IMR-90 (cell line): Measurements from ENCODE around the gene UBQLN1. TPM values are rescaled to one million over a fixed set of nuclear protein-coding genes. Genes with fewer than 3 reads are reported as not detected.

Experiments used
- ATAC-seq: fragments of 200-7000 bp; cut with Tn5 transposase; 2 replicates; pipeline ENCODE4 v1.9.1; 2020; ENCODE audit warnings: low read depth, mild to moderate bottlenecking, moderate library complexity
- BruUV-seq: library from RNA; stranded (reverse); fragments of 400-500 nt; replicated peaks from 2 replicates; lab custom pipeline; 2021; lab: Mats Ljungman, UMichigan
- CTCF ChIA-PET: fragments of 300-600 bp; formaldehyde crosslinking; extraction: SDS; loops from one replicate; lab custom pipeline; 2021; ENCODE audit warnings: antibody characterized with exemption; lab: Yijun Ruan, JAX
- POLR2A ChIA-PET: fragments of 300-600 bp; sonication (Branson Sonifier 250); formaldehyde crosslinking; loops from one replicate; lab custom pipeline; 2022; ENCODE audit warnings: antibody characterized with exemption; ENCODE audit not compliant: unreplicated experiment; lab: Charles Lee
- DNase-seq: peaks from one replicate; pipeline ENCODE4 v3.0.0; 2013
- H2AFZ ChIP-seq: replicated peaks from 2 replicates; pipeline ENCODE3; 2013; ENCODE audit warnings: low read length, mild to moderate bottlenecking; ENCODE audit not compliant: poor library complexity
- H2AK5ac ChIP-seq: 2 replicates; pipeline ENCODE4 v1.6.1; 2013; ENCODE audit warnings: low read depth, low read length, inconsistent platforms
- H2AK9ac ChIP-seq: replicated peaks from 2 replicates; pipeline ENCODE3; 2013; ENCODE audit warnings: mild to moderate bottlenecking, low read depth, low read length, moderate library complexity; ENCODE audit not compliant: poor library complexity
- H2BK120ac ChIP-seq: 2 replicates; pipeline ENCODE4 v1.6.1; 2013; ENCODE audit warnings: low read depth, low read length, inconsistent platforms
- H2BK15ac ChIP-seq: 3 replicates; pipeline ENCODE4 v1.6.1; 2013; ENCODE audit warnings: low read depth, low read length, inconsistent platforms
- H2BK20ac ChIP-seq: 2 replicates; pipeline ENCODE4 v1.6.1; 2013; ENCODE audit warnings: low read depth, mild to moderate bottlenecking, inconsistent platforms, low read length, moderate library complexity
- H2BK5ac ChIP-seq: 2 replicates; pipeline ENCODE4 v1.6.1; 2013; ENCODE audit warnings: mild to moderate bottlenecking, low read depth, low read length, inconsistent platforms; ENCODE audit not compliant: poor library complexity, severe bottlenecking
- H3K14ac ChIP-seq: replicated peaks from 2 replicates; pipeline ENCODE4 v1.6.1; 2013; ENCODE audit warnings: low read depth, low read length, inconsistent platforms
- H3K18ac ChIP-seq: 2 replicates; pipeline ENCODE4 v1.6.1; 2013; ENCODE audit warnings: low read depth, low read length, control low read depth
- H3K23ac ChIP-seq: 2 replicates; pipeline ENCODE4 v1.6.1; 2013; ENCODE audit warnings: low read depth, low read length, inconsistent platforms
- H3K27ac ChIP-seq: 2 replicates; pipeline ENCODE4 v1.5.1; 2013; ENCODE audit warnings: mild to moderate bottlenecking, control low read depth, low read length; ENCODE audit not compliant: insufficient read depth
- H3K27me3 ChIP-seq: 2 replicates; pipeline ENCODE4 v1.6.1; 2013; ENCODE audit warnings: low read length; ENCODE audit not compliant: control insufficient read depth, insufficient read depth
- H3K36me3 ChIP-seq: 2 replicates; pipeline ENCODE4 v1.6.1; 2013; ENCODE audit warnings: low read length, mixed read lengths; ENCODE audit not compliant: control insufficient read depth, insufficient read depth
- H3K4ac ChIP-seq: 2 replicates; pipeline ENCODE4 v1.6.1; 2013; ENCODE audit warnings: low read depth, low read length, inconsistent platforms
- H3K4me1 ChIP-seq: 2 replicates; pipeline ENCODE4 v1.6.1; 2013; ENCODE audit warnings: low read length, mixed read lengths; ENCODE audit not compliant: control insufficient read depth, insufficient read depth
- H3K4me2 ChIP-seq: 2 replicates; pipeline ENCODE4 v1.6.1; 2013; ENCODE audit warnings: low read depth, mild to moderate bottlenecking, control low read depth, low read length, moderate library complexity
- H3K4me3 ChIP-seq: 2 replicates; pipeline ENCODE4 v1.5.1; 2013; ENCODE audit warnings: low read depth, mild to moderate bottlenecking, control low read depth, low read length, moderate library complexity; ENCODE audit not compliant: insufficient read depth
- H3K56ac ChIP-seq: 2 replicates; pipeline ENCODE4 v1.6.1; 2013; ENCODE audit warnings: low read length, inconsistent platforms; ENCODE audit not compliant: insufficient read depth; ENCODE audit errors: extremely low read depth
- H3K79me1 ChIP-seq, 2 experiments: 2 replicates each; pipeline ENCODE4 v1.6.1; 2013; ENCODE audit warnings: low read length in 2 of 2, inconsistent platforms in 1 of 2, low read depth in 1 of 2
- H3K9ac ChIP-seq: 2 replicates; pipeline ENCODE4 v1.6.1; 2013; ENCODE audit warnings: low read depth, low read length, control low read depth
- H3K9me1 ChIP-seq: 2 replicates; pipeline ENCODE4 v1.6.1; 2013; ENCODE audit warnings: low read length, inconsistent platforms; ENCODE audit not compliant: insufficient read depth
- H3K9me3 ChIP-seq: 2 replicates; pipeline ENCODE4 v1.6.1; 2013; ENCODE audit warnings: low read length; ENCODE audit not compliant: control insufficient read depth, insufficient read depth
- H4K20me1 ChIP-seq: 2 replicates; pipeline ENCODE4 v1.6.1; 2013; ENCODE audit warnings: low read length, inconsistent platforms; ENCODE audit not compliant: insufficient read depth
- H4K5ac ChIP-seq: 2 replicates; pipeline ENCODE4 v1.6.1; 2013; ENCODE audit warnings: mild to moderate bottlenecking, low read depth, low read length, control low read depth
- H4K8ac ChIP-seq, 2 experiments: 2 replicates each; pipeline ENCODE4 v1.6.1; 2013; ENCODE audit warnings: low read depth in 2 of 2, low read length in 2 of 2, control low read depth in 1 of 2, inconsistent platforms in 1 of 2
- H4K91ac ChIP-seq: 2 replicates; pipeline ENCODE4 v1.6.1; 2013; ENCODE audit warnings: low read depth, low read length, inconsistent platforms; ENCODE audit not compliant: insufficient read depth
- BHLHE40 ChIP-seq: fragments of 150-350 bp; IDR thresholded peaks from 2 replicates; pipeline ENCODE4 v1.6.1; 2016; ENCODE audit warnings: mild to moderate bottlenecking, low read depth, low read length
- CHD1 ChIP-seq: IDR thresholded peaks from 2 replicates; pipeline ENCODE4 v1.6.1; 2012; ENCODE audit warnings: low read depth, low read length, improper control_type of control experiment
- MAFK ChIP-seq: IDR thresholded peaks from 2 replicates; pipeline ENCODE4 v1.6.1; 2012; ENCODE audit warnings: low read depth, low read length, improper control_type of control experiment
- MXI1 ChIP-seq: IDR thresholded peaks from 2 replicates; pipeline ENCODE4 v1.6.1; 2012; ENCODE audit warnings: low read depth, mild to moderate bottlenecking, low read length, moderate library complexity, borderline replicate concordance
- NFE2L2 ChIP-seq: fragments of 150-350 bp; IDR thresholded peaks from 2 replicates; pipeline ENCODE4 v1.6.1; 2016; ENCODE audit warnings: low read depth, mild to moderate bottlenecking, low read length
- POLR2A ChIP-seq: IDR thresholded peaks from 2 replicates; pipeline ENCODE4 v1.6.1; 2012; ENCODE audit warnings: mild to moderate bottlenecking, low read depth, low read length
- RAD21 ChIP-seq: IDR thresholded peaks from 2 replicates; pipeline ENCODE4 v1.6.1; 2012; ENCODE audit warnings: low read length, improper control_type of control experiment
- RCOR1 ChIP-seq: IDR thresholded peaks from 2 replicates; pipeline ENCODE4 v1.6.1; 2012; ENCODE audit warnings: mild to moderate bottlenecking, low read length, improper control_type of control experiment; ENCODE audit not compliant: insufficient replicate concordance
- RFX5 ChIP-seq: IDR thresholded peaks from 2 replicates; pipeline ENCODE4 v1.8.0; 2012; ENCODE audit warnings: low read depth, mild to moderate bottlenecking, low read length, moderate library complexity
- SMC3 ChIP-seq: fragments of 150-350 bp; IDR thresholded peaks from 2 replicates; pipeline ENCODE4 v1.6.1; 2016; ENCODE audit warnings: low read depth, mild to moderate bottlenecking, antibody characterized with exemption, low read length, moderate library complexity
- WGBS, 2 experiments: methylation state at CpG; one replicate each; pipeline versions ENCODE4 v1.1.5 to v1.1.7; 2013; ENCODE audit warnings: missing lambda C conversion rate in 2 of 2; ENCODE audit not compliant: insufficient read length in 1 of 2; ENCODE audit errors: extremely low coverage in 2 of 2; 5-methylcytosine and 5-hydroxymethylcytosine counted together
- dilution Hi-C: fragments of 300-500 bp; cut with HindIII; formaldehyde crosslinking; loops from one replicate; pipeline ENCODE4 v1.14.3; 2018; ENCODE audit warnings: low sequenced_read_pairs; ENCODE audit not compliant: unreplicated experiment
- in situ Hi-C: fragments of 300-500 bp; cut with MboI; formaldehyde crosslinking; loops from 3 replicates; pipeline ENCODE4 v1.14.3; 2019; ENCODE audit warnings: low sequenced_read_pairs, inconsistent platforms, mixed read lengths
- intact Hi-C: fragments of 100-400 bp; cut with micrococcal nuclease; formaldehyde crosslinking; loops from 2 replicates; pipeline ENCODE4 v1.10.0; 2022
- polyA plus RNA-seq, 3 experiments: library from polyadenylated mRNA; depleted of rRNA; stranded (reverse); fragments of >200 nt; gene quantifications; 2 replicates each; pipeline ENCODE4 v1.2.3, GENCODE V29; 2012; ENCODE audit warnings: low replicate concordance in 1 of 3
- total RNA-seq: library from RNA; depleted of rRNA; stranded (reverse); fragments of >200 nt; gene quantifications from 2 replicates; pipeline ENCODE4 v1.2.3, GENCODE V29; 2012
- TF ChIP-seq, protein P1 (sequence below): fragments of 150-350 bp; IDR thresholded peaks from 2 replicates; pipeline ENCODE4 v1.6.1; 2016; ENCODE audit warnings: low read depth, mild to moderate bottlenecking, low read length, moderate library complexity, borderline replicate concordance
- TF ChIP-seq, protein P2 (sequence below): fragments of 150-350 bp; IDR thresholded peaks from 2 replicates; pipeline ENCODE4 v1.6.1; 2017; ENCODE audit warnings: mild to moderate bottlenecking, antibody characterized with exemption, low read length, low read depth

The UBQLN1 gene
- total and polyA plus RNA-seq, 2 of the 4 experiments (the other 2 are of a cell fraction) = 74.3 to 164 TPM

DNA sequence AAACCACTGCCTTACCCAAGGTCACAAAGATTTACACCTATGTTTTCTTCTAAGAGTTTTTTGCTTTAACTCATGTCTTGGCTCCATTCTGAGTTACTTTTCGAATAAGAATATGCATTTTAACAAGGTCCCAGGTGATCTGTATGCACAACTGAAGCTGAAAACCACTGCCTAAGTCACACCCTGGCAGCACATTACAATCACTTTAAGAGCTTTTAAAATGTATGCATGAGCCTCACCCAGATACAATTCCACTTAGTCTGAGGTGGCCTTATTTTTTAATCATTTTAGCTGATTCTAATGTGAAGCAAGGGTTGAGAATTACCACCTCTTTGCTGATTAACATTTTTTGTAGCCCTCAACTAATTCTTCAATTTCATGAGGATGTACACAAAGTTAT is 55.3 kb downstream of the UBQLN1 start:
- H3K18ac ChIP-seq = no peak overlapping the region
- no peak overlapping the region for H3K14ac ChIP-seq
- no peak overlapping the region for H3K4ac ChIP-seq
- ATAC-seq (no peak), DNase-seq (no peak)
- no peak overlapping the region for H4K91ac ChIP-seq
- H3K23ac ChIP-seq = no peak overlapping the region
- H2AK5ac ChIP-seq = no peak overlapping the region
- ChIA-PET CTCF (no interaction called here), POLR2A (no interaction called here)
- no TSS peak for BruUV-seq
- in situ Hi-C loops = no loop called here
- H3K4me1 ChIP-seq = no peaks in the 10 kb centered on the region
- no peak overlapping the region for H3K4me2 ChIP-seq
- H2BK15ac ChIP-seq = no peak overlapping the region
- H2BK5ac ChIP-seq = no peak overlapping the region
- no peak overlapping the region for H2BK20ac ChIP-seq
- no peak overlapping the region for H3K4me3 ChIP-seq
- no peaks in the 10 kb centered on the region for H3K9me1 ChIP-seq
- H3K79me1 ChIP-seq = peaks cover 12 to 20% of the 10 kb centered on the region in 2 experiments; a peak in 3 of 4 replicates
- no peaks in the 10 kb centered on the region for H3K27me3 ChIP-seq
- no peak overlapping the region for H3K9ac ChIP-seq
- WGBS, 2 experiments = no CpG with 5 or more reads among the region's 1 CpG
- no peak overlapping the region for H2BK120ac ChIP-seq
- H3K27ac ChIP-seq = no peak overlapping the region
- intact Hi-C loops = no loop called here
- no peak overlapping the region for H4K8ac ChIP-seq
- dilution Hi-C loops = no loop called here
- H2AFZ ChIP-seq = no peak overlapping the region
- H4K5ac ChIP-seq = no peak overlapping the region
- H3K36me3 ChIP-seq = peaks cover 28% of the 10 kb centered on the region
- H2AK9ac ChIP-seq = no peak overlapping the region
- 0 out of 2 replicates have a peak, but pooled peaks cover 4% of the 10 kb centered on the region for H4K20me1 ChIP-seq
- H3K9me3 ChIP-seq = no peaks in the 10 kb centered on the region
- TF ChIP-seq POLR2A (no peak), MAFK (no peak), RFX5 (no peak), NFE2L2 (no peak), SMC3 (no peak), RAD21 (no peak), MXI1 (no peak), BHLHE40 (no peak), RCOR1 (no peak), CHD1 (no peak)
- TF ChIP-seq, protein P1, sequence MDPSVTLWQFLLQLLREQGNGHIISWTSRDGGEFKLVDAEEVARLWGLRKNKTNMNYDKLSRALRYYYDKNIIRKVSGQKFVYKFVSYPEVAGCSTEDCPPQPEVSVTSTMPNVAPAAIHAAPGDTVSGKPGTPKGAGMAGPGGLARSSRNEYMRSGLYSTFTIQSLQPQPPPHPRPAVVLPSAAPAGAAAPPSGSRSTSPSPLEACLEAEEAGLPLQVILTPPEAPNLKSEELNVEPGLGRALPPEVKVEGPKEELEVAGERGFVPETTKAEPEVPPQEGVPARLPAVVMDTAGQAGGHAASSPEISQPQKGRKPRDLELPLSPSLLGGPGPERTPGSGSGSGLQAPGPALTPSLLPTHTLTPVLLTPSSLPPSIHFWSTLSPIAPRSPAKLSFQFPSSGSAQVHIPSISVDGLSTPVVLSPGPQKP = no peak
- TF ChIP-seq, protein P2, sequence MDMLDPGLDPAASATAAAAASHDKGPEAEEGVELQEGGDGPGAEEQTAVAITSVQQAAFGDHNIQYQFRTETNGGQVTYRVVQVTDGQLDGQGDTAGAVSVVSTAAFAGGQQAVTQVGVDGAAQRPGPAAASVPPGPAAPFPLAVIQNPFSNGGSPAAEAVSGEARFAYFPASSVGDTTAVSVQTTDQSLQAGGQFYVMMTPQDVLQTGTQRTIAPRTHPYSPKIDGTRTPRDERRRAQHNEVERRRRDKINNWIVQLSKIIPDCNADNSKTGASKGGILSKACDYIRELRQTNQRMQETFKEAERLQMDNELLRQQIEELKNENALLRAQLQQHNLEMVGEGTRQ = no peak
- no peak overlapping the region for H3K56ac ChIP-seq
